Measurements from ENCODE around the gene UBASH3A. TPM values are rescaled to one million over a fixed set of nuclear protein-coding genes. Genes with fewer than 3 reads are reported as not detected.
A peak's percentile ranks its signal among the peaks of the same experiment; 100 is the strongest.

The UBASH3A gene
- total RNA-seq, 1 donor from 2014 or later, result not detected

DNA sequence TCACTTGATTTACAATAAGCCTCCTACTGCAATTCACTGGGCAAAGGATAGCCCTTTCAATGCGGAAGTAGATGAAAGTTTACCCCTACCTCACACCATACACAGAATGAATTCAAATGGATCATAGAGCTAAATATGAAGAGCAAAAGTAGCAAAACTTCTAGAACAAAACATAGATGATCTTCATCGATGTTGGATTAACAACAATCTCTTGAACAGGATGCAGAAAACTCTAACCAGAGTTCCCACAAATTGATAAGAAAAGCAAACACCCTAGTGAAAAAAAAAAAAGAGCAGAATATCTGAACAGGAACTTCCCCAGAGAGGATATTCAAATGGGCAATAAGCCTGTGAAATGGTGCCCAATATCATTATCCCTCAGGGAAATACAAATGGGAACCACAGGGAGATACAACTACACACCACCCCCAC lies 1.9 kb upstream of the UBASH3A start:
- Mint-ChIP-seq H3K36me3 (ENCODE audit: low read depth) (no peaks in the 10 kb centered on the region), H3K27me3 (ENCODE audit: low read depth) (no peaks in the 10 kb centered on the region), H3K9me3 (no peaks in the 10 kb centered on the region), H3K27ac (ENCODE audit: unreplicated experiment) (no peak overlapping the region), H3K4me1 (peaks cover 26% of the 10 kb centered on the region), H3K4me3 (no peak overlapping the region)
- TF ChIP-seq, protein P1, sequence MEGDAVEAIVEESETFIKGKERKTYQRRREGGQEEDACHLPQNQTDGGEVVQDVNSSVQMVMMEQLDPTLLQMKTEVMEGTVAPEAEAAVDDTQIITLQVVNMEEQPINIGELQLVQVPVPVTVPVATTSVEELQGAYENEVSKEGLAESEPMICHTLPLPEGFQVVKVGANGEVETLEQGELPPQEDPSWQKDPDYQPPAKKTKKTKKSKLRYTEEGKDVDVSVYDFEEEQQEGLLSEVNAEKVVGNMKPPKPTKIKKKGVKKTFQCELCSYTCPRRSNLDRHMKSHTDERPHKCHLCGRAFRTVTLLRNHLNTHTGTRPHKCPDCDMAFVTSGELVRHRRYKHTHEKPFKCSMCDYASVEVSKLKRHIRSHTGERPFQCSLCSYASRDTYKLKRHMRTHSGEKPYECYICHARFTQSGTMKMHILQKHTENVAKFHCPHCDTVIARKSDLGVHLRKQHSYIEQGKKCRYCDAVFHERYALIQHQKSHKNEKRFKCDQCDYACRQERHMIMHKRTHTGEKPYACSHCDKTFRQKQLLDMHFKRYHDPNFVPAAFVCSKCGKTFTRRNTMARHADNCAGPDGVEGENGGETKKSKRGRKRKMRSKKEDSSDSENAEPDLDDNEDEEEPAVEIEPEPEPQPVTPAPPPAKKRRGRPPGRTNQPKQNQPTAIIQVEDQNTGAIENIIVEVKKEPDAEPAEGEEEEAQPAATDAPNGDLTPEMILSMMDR (conservative IDR thresholded peaks at IDR 0.05), result no peak
- DNase-seq (ENCODE audit: low read depth, low spot score), result no peak

DNA sequence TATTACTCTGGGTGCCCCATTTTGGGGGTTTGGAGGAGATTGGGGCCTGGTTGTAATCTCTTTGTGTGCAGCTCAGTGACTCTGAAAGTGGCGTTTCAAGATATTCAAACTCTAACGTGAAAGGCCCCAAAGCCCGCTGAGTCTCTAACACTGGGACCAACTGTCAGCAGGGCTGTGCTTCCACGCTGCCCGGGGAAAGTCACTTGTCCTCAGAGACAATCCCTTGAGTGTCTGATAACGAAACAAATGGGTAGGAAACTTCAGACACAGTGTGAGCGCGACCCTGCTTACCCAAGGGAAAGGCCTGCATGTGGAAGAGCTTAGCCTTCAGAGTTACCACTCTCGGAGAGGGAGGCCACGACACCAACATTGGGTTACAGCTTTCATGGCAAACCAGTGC lies 837 bp downstream of the UBASH3A start:
- Mint-ChIP-seq H3K36me3 (ENCODE audit: low read depth) (no peaks in the 10 kb centered on the region), H3K9me3 (no peaks in the 10 kb centered on the region), H3K27me3 (ENCODE audit: low read depth) (no peaks in the 10 kb centered on the region), H3K4me3 (no peak overlapping the region), H3K27ac (ENCODE audit: unreplicated experiment) (peak overlapping the region; percentile 86), H3K4me1 (peaks cover 18% of the 10 kb centered on the region)
- TF ChIP-seq, protein P1 (conservative IDR thresholded peaks at IDR 0.05), result no peak
- DNase-seq (ENCODE audit: low read depth, low spot score), result no peak

DNA sequence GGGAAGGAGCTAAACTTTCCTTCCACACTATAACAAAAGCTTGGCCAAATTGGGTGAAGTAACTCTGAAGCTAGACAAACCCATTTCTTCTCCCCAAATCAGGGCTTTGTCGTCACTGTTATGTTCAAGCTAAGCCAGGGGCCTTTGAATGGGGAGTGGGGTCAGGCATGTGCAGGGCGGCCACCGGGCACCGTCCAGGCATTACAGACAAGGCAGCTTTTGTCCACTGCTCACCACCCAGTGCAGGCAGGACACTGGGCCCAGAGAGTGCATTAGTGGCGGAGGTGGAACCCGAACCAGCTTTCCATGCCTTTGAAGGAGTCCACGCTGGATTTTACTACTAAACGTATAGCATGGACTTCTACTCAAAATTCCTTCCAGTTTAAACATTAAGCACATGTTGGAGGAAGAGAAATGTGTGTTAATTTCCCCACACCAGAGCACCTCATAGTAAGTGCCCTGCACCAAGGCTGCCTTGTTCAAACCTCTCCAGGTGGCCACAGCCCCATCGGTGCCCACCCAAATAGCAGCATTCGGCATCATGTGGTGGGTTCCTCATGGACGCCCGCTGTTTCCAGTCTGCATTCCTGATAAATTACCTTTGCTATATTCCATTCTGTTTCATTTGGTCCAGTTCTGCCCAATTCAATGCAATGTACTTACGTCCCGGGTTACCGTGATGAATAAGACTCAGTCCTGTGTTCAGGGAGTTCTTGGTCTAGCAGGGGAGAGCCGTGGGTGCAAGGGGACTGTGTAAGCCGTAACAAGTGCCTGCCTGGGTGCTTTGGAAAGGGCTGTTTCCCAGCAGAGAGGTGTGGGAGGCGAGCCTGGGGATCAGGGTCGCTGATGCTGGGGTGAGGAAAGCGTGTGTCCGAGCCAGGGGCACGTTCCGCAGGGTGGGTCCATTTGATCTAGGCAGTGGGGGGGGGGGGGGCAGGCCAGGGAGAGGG lies 1.6 kb downstream of the UBASH3A start:
- peaks cover 18% of the 10 kb centered on the region for H3K4me1 Mint-ChIP-seq
- no peaks in the 10 kb centered on the region for H3K36me3 Mint-ChIP-seq (ENCODE audit: low read depth)

DNA sequence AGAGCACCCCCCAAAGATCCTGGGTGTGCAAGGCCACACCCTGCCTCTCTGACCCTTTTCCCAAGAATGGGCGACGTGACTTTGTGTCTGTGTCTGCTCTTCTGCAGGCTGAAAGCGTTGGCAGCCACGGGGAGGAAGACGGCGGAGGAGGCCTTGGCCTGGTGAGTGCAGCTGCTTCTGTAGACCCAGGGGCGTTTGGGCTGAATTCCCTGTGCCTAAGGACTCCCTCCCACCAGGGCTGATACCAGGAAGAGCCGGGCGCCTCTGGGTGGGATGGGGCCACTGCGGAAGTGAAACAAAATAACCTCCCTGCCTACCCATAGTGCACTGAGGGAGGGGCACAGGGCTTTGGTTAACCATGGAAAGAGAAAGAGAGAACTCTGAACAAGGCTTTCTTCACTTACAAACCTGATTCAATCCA lies 2.5 kb downstream of the UBASH3A start:
- Mint-ChIP-seq H3K27me3 (ENCODE audit: low read depth) (no peaks in the 10 kb centered on the region), H3K36me3 (ENCODE audit: low read depth) (no peaks in the 10 kb centered on the region), H3K4me1 (peaks cover 18% of the 10 kb centered on the region), H3K9me3 (no peaks in the 10 kb centered on the region), H3K4me3 (no peak overlapping the region), H3K27ac (ENCODE audit: unreplicated experiment) (no peak overlapping the region)
- TF ChIP-seq, protein P1 (conservative IDR thresholded peaks at IDR 0.05), result no peak
- no peak for DNase-seq (ENCODE audit: low read depth, low spot score)

More for the DNA sequence above, 1.6 kb downstream of the UBASH3A start:
- Mint-ChIP-seq H3K9me3 (no peaks in the 10 kb centered on the region), H3K27me3 (ENCODE audit: low read depth) (no peaks in the 10 kb centered on the region), H3K27ac (ENCODE audit: unreplicated experiment) (peak overlapping the region; percentile 45), H3K4me3 (no peak overlapping the region)
- TF ChIP-seq, protein P1 (conservative IDR thresholded peaks at IDR 0.05), result no peak
- no peak for DNase-seq (ENCODE audit: low read depth, low spot score)

DNA sequence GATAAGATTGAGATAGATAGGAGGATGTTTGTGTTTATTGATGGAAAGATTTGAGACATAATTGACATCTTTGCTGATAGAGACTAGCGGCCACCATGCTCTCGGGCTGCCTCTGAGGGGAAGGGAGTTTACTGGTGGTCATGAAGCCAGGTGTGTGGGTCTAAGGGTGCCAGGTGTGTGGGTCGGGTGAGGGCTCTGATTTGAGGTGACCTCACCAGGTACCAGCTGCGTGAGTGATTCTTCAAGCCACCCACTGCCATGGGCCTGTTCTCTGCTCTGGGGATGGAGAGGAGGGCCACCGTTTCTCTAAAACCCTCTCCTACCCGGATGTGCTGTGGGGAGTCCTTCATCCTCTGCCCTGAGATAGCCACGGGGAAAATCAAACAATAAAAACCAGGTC lies 3.2 kb downstream of the UBASH3A start:
- TF ChIP-seq, protein P1 (conservative IDR thresholded peaks at IDR 0.05), result no peak
- Mint-ChIP-seq H3K36me3 (ENCODE audit: low read depth) (no peaks in the 10 kb centered on the region), H3K4me1 (peaks cover 18% of the 10 kb centered on the region), H3K27ac (ENCODE audit: unreplicated experiment) (no peak overlapping the region), H3K4me3 (no peak overlapping the region), H3K27me3 (ENCODE audit: low read depth) (no peaks in the 10 kb centered on the region), H3K9me3 (no peaks in the 10 kb centered on the region)
- no peak for DNase-seq (ENCODE audit: low read depth, low spot score)
